Spinal cord (tissue), 10 donors: ENCODE measurements around the gene MACROD2. TPM values are rescaled to one million over a fixed set of nuclear protein-coding genes. Genes with fewer than 3 reads are reported as not detected.

Experiments used
- DNase-seq, 6 donors: peaks; one replicate each; pipeline versions ENCODE4 v3.0.0 to v3.0.0-alpha.2; 2013 to 2015; ENCODE audit warnings: low spot score in 6 of 6, low read depth in 4 of 6
- H3K27ac ChIP-seq: one replicate; pipeline ENCODE4 v1.5.1; 2013; ENCODE audit warnings: low read depth, low read length, control low read depth
- H3K27me3 ChIP-seq: one replicate; pipeline ENCODE4 v1.6.1; 2013; ENCODE audit warnings: low read length; ENCODE audit not compliant: control insufficient read depth, insufficient read depth
- H3K36me3 ChIP-seq: one replicate; pipeline ENCODE4 v1.6.1; 2013; ENCODE audit warnings: low read length; ENCODE audit not compliant: control insufficient read depth, insufficient read depth
- H3K4me1 ChIP-seq: one replicate; pipeline ENCODE4 v1.6.1; 2013; ENCODE audit warnings: low read length; ENCODE audit not compliant: control insufficient read depth, insufficient read depth
- H3K4me3 ChIP-seq: one replicate; pipeline ENCODE4 v1.5.1; 2013; ENCODE audit warnings: low read depth, low read length, control low read depth
- H3K9me3 ChIP-seq: one replicate; pipeline ENCODE4 v1.6.1; 2013; ENCODE audit warnings: low read length; ENCODE audit not compliant: control insufficient read depth, insufficient read depth
- whole genome bisulfite sequencing: methylation state at CpG from one replicate; pipeline ENCODE4 v1.1.5; 2013; ENCODE audit warnings: missing lambda C conversion rate; ENCODE audit not compliant: insufficient coverage; 5-methylcytosine and 5-hydroxymethylcytosine counted together
- polyA plus RNA-seq, 2 donors: library from polyadenylated mRNA; unstranded; fragments of 120-200 nt; gene quantifications; one replicate each; pipeline ENCODE4 v1.2.1, GENCODE V29; 2013; ENCODE audit not compliant: insufficient read length in 2 of 2
- total RNA-seq, 2 donors: library from RNA; depleted of rRNA in 1 of 2; stranded (reverse); fragments of 120-200 nt in 1 of 2; fragments of >200 nt in 1 of 2; gene quantifications; one replicate each; pipeline versions ENCODE4 v1.2.3 to v1.2.4, GENCODE V29; 2013 to 2014
- donor health status: healthy.

The MACROD2 gene
- total and polyA plus RNA-seq, 4 donors: 16.2 to 34.0 (median 23.6) TPM

- H3K4me3 ChIP-seq: no peak overlapping the region
- DNase-seq: peak in 3 of 6 donors; percentile 4 to 69 (median 37)
- H3K4me1 ChIP-seq: no peaks in the 10 kb centered on the region
- no peaks in the 10 kb centered on the region for H3K27me3 ChIP-seq
- H3K9me3 ChIP-seq: no peaks in the 10 kb centered on the region
- H3K36me3 ChIP-seq: no peaks in the 10 kb centered on the region
- H3K27ac ChIP-seq: peak overlapping the region; percentile 42
- no CpG with 5 or more reads among the region's 1 CpG for WGBS
Observed at GRCh38 chr20:14666696-14667095, 671.4 kb downstream of the MACROD2 start.

GRCh38 chr20:14667226-14667625 is 671.9 kb downstream of the MACROD2 start:
- Histone ChIP-seq H3K4me1 (no peaks in the 10 kb centered on the region), H3K27me3 (no peaks in the 10 kb centered on the region), H3K36me3 (no peaks in the 10 kb centered on the region), H3K9me3 (no peaks in the 10 kb centered on the region), H3K27ac (peak overlapping the region; percentile 42), H3K4me3 (no peak overlapping the region)
- no CpG with 5 or more reads among the region's 2 CpGs for WGBS
- DNase-seq: peak in 5 of 6 donors; percentile 11 to 88 (median 21)

- Histone ChIP-seq H3K27ac (no peak overlapping the region), H3K27me3 (no peaks in the 10 kb centered on the region), H3K4me3 (no peak overlapping the region), H3K4me1 (no peaks in the 10 kb centered on the region), H3K36me3 (no peaks in the 10 kb centered on the region), H3K9me3 (no peaks in the 10 kb centered on the region)
- DNase-seq: no peak
- WGBS: 50% methylated on average over 1 of the region's 2 CpGs
Observed at GRCh38 chr20:14672066-14672465, 676.8 kb downstream of the MACROD2 start.

- no peaks in the 10 kb centered on the region for H3K36me3 ChIP-seq
- H3K9me3 ChIP-seq: no peaks in the 10 kb centered on the region
- DNase-seq: no peak
- WGBS: 93% methylated on average over 2 of the region's 5 CpGs
- no peak overlapping the region for H3K27ac ChIP-seq
- H3K27me3 ChIP-seq: no peaks in the 10 kb centered on the region
- no peak overlapping the region for H3K4me3 ChIP-seq
- H3K4me1 ChIP-seq: no peaks in the 10 kb centered on the region
Observed at GRCh38 chr20:14673164-14673563, 677.8 kb downstream of the MACROD2 start.

GRCh38 chr20:14677455-14677854 is 682.1 kb downstream of the MACROD2 start:
- Histone ChIP-seq H3K9me3 (no peaks in the 10 kb centered on the region), H3K4me3 (no peak overlapping the region), H3K4me1 (no peaks in the 10 kb centered on the region), H3K27me3 (no peaks in the 10 kb centered on the region), H3K27ac (no peak overlapping the region), H3K36me3 (no peaks in the 10 kb centered on the region)
- WGBS: no CpG with 5 or more reads among the region's 2 CpGs
- no peak for DNase-seq

GRCh38 chr20:14685183-14685582 is 689.9 kb downstream of the MACROD2 start:
- WGBS: 85% methylated on average over 3 of the region's 3 CpGs

GRCh38 chr20:14687313-14687712 is 692.0 kb downstream of the MACROD2 start:
- Histone ChIP-seq H3K36me3 (no peaks in the 10 kb centered on the region), H3K4me3 (no peak overlapping the region), H3K4me1 (no peaks in the 10 kb centered on the region), H3K27ac (no peak overlapping the region), H3K27me3 (no peaks in the 10 kb centered on the region), H3K9me3 (no peaks in the 10 kb centered on the region)
- no peak for DNase-seq
- WGBS: 55% methylated on average over 2 of the region's 2 CpGs

More at GRCh38 chr20:14685183-14685582, 689.9 kb downstream of the MACROD2 start:
- no peaks in the 10 kb centered on the region for H3K4me1 ChIP-seq
- H3K36me3 ChIP-seq: no peaks in the 10 kb centered on the region
- no peaks in the 10 kb centered on the region for H3K27me3 ChIP-seq
- no peaks in the 10 kb centered on the region for H3K9me3 ChIP-seq
- H3K4me3 ChIP-seq: no peak overlapping the region
- no peak overlapping the region for H3K27ac ChIP-seq
- peak in 2 of 6 donors; percentile 37 to 56 for DNase-seq

- WGBS: no CpG with 5 or more reads among the region's 2 CpGs
- DNase-seq: peak in 1 of 6 donors; percentile 84
- no peaks in the 10 kb centered on the region for H3K9me3 ChIP-seq
- no peaks in the 10 kb centered on the region for H3K4me1 ChIP-seq
- no peaks in the 10 kb centered on the region for H3K36me3 ChIP-seq
- H3K27me3 ChIP-seq: no peaks in the 10 kb centered on the region
- no peak overlapping the region for H3K4me3 ChIP-seq
- no peak overlapping the region for H3K27ac ChIP-seq
Observed at GRCh38 chr20:14688005-14688404, 692.7 kb downstream of the MACROD2 start.

GRCh38 chr20:14691994-14692393 is 696.7 kb downstream of the MACROD2 start:
- H3K4me3 ChIP-seq: no peak overlapping the region
- 100% methylated on average over 1 of the region's 3 CpGs for WGBS
- no peaks in the 10 kb centered on the region for H3K9me3 ChIP-seq
- H3K36me3 ChIP-seq: no peaks in the 10 kb centered on the region
- DNase-seq: no peak
- no peaks in the 10 kb centered on the region for H3K27me3 ChIP-seq
- no peaks in the 10 kb centered on the region for H3K4me1 ChIP-seq
- H3K27ac ChIP-seq: no peak overlapping the region

GRCh38 chr20:14696478-14696877 is 701.2 kb downstream of the MACROD2 start:
- Histone ChIP-seq H3K4me1 (no peaks in the 10 kb centered on the region), H3K9me3 (no peaks in the 10 kb centered on the region), H3K27ac (no peak overlapping the region), H3K27me3 (no peaks in the 10 kb centered on the region), H3K36me3 (no peaks in the 10 kb centered on the region), H3K4me3 (no peak overlapping the region)
- no CpG with 5 or more reads among the region's 3 CpGs for WGBS
- no peak for DNase-seq
